Measurements from ENCODE around the gene ASB8. TPM values are rescaled to one million over a fixed set of nuclear protein-coding genes. Genes with fewer than 3 reads are reported as not detected.
A peak's percentile ranks its signal among the peaks of the same experiment; 100 is the strongest.
"Not testable (repeated sequence)": the region's sequence is repeated elsewhere in the genome, so short reads cannot be mapped to it uniquely, and the experiment has no call there.

ASB8 gene
- total RNA-seq, 1 experiment from 2014 or later = 21.2 TPM

DNA sequence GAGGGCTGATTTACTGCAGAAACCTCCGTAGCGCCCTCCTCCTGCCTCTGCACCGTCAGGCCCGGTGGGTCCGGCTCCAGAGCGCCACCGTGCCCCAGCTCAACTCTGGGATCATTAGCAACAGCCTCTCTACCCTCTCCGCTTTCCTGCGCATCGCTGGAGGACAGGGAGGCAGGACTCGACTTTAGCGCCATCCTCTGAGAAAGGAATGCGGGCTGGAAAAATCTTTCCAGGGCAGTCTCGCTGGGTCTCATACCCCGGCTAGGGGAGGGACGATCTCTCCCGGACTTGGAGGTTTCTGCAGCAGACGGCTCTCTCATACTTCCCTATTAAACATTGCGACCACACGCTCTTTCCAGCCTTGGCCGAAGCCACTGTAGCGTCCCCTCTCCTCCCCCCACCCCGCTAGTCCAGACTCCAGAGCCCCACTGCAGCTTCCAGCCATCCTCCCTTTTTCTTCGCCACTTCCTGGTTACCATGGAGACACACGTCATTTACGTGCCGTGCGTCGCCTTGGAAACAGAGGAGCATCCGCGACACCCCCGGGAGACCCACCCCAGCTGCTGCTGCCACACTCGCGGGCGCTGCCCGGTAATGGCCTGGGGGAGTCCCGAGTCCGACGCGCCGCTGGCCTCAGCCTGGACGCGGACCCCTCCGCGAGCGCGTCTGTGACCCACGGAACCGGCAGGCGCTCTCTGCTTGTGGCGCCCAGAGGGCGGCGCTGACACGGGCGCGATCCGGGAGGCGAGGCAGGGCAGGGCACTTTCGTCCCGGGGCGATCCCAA, 26.0 kb upstream of the ASB8 start, which contains the start of gene CCDC184:
TSS of gene CCDC184 (plus strand) at position 554 of the 785 bp plus-strand sequence. CDS start 479 bp downstream, outside the sequence.
- DNase-seq (ENCODE audit: low read depth) = peak; percentile 79

DNA sequence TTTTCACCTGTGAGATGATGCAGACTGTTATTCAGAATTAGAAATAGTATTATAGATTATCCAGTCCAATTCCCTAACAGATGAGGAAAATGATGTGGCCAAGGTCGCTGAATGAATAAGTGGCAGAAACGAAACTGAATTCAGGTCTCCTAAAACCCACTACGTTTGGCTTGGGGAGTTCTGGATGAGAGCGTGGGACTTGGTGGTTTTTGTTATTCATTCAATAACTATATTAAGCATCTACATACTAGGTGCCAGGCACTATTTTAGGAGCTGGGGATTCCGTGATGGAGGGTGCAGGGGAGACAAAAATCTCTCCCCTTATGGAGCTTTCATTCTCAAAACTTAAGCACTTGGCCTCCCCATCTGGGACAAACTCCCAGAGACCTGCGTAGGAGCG, 25.3 kb upstream of the ASB8 start:
- no peak for DNase-seq (ENCODE audit: low read depth)

DNA sequence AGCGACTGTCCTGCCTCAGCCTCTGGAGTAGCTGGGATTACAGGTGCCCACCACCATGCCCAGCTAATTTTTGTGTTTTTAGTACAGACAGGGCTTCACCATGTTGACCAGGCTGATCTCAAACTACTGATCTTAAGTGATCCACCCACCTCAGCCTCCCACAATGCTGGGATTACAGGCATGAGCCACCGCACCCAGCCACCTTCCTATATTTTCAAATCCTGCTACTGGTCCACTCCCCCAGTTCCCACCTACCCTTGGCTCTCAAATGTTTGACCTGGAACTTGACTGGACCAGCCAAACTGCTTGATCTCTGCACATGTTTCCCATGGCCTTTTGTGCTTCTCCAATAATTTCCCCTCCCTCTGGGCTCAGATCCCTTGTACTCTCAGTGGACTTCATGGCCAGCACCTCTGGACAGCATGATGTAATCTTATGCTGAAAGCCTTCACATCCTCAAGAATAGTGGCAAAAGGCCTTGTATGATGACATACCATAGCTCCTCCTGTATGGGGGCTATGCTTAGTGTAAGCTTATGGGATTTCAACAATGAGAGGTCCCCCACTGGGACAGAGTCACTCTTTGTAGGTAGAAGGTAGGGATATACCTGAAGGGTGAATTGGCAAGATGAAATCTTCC, 23.7 kb upstream of the ASB8 start:
- DNase-seq (ENCODE audit: low read depth) = no peak

DNA sequence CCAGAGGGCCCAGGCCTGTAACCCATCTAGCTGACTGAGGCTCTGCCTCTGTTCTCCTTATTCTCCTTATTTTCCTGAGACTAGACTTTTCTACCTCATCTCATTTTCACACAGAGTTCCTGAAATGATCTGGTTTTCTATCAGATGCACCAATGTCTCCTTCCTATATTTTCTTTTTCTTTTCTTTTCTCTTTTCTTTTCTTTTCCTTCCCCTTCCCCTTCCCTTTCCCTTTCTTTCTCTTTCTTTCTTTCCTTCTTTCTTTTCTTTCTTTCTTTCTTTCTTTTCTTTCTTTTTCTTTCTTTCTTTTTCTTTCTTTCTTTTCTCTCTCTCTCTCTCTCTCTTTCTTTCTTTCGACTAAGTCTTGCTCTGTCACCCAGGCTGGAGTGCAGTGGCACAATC, 23.1 kb upstream of the ASB8 start:
- DNase-seq (ENCODE audit: low read depth) = no peak

DNA sequence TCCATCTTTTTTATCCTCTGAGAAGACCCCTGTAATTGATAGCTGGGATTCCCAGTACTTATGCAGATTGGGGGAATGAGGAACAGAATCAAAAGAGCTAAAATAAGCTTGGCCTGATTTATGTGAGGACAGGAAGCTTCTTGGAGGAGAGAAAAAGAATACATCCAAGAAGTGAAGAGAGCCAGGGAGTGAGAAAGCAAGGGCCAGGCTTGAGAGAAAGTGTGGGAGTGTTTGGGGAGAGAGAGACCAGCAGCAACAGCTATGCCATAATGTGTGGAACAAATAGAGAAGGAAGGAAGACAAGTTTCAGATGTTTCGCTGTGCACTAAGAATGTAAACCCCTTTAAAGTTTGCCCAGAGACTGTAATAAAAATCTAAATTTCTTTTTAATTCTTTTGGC, 22.2 kb upstream of the ASB8 start:
- DNase-seq (ENCODE audit: low read depth) = no peak

DNA sequence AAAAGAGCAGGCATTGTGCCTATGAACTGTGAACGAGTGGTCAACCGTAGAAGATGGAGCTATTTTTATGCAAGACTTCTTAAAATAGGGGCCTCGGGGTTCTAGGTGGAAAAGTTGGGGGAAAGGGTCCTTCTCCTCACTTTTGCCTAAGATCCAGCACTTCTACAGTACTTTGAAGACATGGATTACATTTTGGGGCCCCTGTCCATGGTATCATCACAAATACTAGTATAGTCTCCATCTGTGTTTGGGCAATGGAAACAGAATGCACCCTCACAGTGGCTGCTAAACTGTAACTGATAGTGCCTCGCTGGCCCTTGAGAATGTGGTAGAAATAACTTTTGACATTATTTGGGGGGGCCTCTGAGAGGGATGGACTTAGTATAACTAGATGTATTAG, 20.7 kb upstream of the ASB8 start:
- no peak for DNase-seq (ENCODE audit: low read depth)

DNA sequence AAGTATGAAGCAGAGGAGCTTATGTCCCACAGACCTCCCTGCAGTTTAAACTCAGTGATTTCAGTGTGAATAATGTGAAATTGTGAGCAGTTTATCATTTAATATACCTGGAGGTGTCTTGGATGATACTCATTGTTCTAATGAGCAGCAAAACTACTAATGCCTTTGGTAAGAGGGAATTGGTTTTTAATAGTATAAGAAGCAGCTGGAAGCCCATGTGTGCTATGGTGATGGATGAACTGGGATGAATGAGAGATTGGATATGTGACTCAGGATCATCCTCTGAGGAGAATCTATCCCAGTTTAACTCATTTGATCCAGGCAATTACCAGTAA, 19.1 kb upstream of the ASB8 start:
- DNase-seq (ENCODE audit: low read depth) = no peak

DNA sequence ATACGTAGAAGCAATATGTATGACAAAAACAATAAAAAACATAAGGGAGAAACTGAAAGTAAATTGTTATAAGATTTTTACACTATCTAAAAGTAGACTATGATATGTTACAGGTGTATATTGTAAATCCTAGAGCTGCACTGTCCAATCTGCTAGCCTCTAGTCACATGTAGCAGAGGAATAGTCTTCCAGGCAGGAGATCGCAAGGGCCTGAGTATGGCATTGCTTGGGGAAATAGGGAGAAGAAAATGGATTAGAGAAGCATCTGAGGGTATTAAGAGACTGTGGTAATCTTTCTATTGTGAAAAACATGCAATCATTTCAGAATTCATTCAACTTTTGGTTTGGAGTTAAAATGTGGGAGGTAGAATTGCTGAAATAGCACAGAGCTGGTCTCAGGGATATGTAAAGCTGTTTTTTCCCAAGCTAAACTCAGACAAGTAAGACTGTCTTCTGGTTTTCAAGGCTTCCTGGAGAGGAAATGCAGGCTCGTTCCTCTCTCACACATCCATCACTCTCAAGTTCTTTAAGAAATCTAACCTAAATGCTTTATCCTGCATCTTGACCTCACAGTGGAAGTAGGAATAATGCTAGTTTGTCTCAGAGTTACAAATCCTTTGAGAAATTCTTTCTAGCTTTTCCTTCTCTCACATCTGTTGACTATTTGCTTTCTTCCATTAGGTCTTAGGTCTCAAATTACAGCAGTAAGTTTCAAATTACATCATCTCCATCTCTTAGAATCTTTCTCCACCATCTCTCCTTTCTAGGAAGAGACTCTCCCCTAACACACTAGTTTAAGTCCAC, 18.5 kb upstream of the ASB8 start:
- no peak for DNase-seq (ENCODE audit: low read depth)

DNA sequence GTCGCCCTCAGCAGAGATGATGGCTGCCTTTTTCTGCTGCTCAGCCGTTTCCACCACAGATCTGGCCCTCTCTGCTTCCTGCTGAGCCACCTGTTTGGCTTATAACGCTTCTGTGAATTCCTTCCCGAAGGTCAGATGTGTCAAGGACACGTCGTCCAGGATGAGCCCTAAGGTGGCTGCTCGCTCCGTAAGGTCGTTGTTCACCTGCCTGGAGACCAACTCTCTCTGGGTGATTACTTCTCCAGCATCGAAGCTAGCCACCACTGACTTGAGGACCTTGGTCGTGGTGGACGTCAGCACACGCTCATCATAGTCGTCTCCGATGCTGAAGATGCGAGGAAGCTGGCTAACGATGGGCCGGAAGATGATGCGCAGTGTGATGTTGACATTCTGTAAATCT, 11.7 kb upstream of the ASB8 start:
- DNase-seq (ENCODE audit: low read depth) = no peak

DNA sequence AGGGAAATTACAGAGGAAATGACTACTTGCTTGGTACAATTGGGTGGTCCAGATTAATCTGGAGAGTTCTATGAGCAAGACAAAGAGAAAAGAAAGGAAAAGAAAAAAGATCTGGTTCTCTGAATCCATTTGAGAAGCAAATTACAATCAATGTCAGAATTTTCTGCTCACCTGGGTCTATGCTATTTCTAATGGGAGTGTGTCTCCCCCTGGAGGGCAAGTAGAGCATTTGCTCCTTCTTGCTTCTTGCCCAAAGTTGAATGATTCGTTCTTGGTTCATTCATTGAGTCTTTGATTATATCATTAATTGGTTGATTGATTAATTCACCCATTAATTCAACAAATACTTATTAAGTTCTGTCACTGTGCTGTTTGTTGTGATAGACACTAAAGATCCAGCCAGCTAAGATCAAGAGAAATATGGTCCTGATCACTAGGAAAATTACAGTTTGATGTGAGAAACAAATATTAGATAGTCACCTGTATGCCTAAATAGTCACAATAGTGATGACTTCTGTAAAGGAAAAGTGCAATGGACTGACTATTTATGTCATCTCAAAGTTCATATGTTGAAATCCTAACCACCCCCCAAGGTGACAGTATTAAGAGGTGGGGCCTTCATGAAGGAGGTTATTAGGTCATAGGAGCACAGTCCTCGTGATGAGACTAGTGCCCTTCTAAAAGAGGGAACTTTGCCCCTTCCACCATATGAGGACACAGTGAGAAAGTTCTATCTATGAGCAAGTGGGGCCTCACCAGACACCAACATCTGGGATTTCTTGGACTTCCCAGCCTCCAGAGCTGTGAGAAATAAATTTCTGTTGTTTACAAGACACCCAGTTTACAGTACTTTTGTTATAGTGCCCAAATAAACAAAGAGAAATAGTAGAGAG, 8.0 kb upstream of the ASB8 start:
- DNase-seq (ENCODE audit: low read depth) = peak; percentile 48

DNA sequence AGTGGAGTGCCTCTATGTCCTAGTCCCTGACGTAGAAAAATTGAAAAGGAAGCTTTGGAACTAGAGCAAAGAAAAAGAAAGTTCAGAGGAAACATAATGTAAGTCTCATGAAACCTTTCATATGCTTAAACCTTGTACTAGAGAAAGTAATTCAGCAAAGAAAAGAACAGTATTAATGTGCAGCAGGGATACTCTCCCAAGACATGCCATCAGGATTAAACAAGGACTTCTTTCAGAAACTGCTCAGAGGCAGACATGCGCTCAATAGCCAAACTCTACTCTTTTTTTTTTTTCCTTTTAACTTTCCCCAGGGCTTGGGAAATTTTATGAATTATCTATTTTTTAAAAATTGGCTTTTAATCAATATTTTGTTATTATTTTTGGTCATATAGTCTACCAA, 7.1 kb upstream of the ASB8 start:
- no peak for DNase-seq (ENCODE audit: low read depth)

DNA sequence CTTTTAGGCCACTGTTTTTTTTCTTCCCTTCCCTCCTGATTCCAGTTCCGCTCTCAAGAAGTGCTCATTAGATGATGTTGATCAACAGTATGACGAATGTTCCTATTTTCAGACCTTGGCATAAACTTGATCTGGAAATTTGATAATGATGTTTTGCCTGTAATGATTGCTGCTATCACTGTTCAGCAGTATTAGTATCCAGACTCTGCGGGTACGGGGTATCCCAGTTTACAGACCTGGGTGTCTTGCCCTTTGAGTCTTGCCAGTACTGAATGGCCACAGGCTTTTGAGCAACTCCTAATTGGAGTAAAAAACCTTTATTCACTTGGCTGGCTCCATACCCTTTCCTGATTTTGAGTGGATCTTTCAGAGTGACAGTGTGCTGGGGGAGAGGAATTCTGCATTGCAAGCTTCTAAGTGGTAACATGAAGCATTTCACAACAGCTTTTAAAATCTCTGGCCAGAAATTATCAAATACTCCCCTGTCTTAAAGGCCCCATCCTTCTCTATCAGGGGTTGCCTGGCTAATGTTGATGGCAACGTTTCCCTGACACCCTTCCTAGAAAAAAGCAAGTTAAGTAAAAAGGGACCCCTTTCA, 5.9 kb upstream of the ASB8 start:
- DNase-seq (ENCODE audit: low read depth) = no peak

DNA sequence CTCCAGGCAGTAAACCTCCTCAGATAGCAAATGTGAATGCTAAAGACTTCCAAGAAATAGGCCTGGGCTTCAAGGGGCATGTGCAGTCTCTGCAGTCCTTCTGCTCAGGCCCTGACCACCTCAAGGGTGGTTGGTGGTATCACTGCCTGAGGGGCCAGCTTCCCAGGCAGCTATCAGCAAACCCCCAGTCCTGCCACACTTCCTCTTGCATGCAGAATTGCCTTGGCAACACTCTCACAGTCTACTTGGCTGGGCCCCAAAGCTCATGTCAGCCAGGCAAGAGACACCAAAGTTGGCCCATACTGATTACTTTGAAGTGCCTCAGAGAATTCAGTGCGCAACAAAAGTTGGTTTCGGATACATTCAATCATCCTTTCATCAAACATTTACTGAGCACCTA, 3.5 kb upstream of the ASB8 start:
- DNase-seq (ENCODE audit: low read depth) = no peak

DNA sequence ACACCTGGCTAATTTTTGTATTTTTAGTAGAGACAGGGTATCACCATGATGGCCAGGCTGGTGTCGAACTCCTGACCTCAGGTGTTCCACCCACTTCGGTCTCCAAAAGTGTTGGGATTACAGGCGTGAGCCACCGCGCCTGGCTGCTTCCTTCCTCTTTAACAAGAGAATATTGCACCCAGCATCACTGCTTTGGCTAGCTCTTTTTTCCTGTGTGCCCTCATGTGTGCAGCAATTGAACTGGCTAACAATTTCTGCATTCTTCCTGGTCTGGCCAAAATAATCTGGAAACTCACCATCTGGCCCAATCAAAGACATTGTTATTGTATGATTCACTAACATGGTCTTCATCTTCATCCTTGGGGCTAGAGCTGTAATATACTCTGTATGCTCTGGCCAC, 2.7 kb upstream of the ASB8 start:
- DNase-seq (ENCODE audit: low read depth) = no peak

DNA sequence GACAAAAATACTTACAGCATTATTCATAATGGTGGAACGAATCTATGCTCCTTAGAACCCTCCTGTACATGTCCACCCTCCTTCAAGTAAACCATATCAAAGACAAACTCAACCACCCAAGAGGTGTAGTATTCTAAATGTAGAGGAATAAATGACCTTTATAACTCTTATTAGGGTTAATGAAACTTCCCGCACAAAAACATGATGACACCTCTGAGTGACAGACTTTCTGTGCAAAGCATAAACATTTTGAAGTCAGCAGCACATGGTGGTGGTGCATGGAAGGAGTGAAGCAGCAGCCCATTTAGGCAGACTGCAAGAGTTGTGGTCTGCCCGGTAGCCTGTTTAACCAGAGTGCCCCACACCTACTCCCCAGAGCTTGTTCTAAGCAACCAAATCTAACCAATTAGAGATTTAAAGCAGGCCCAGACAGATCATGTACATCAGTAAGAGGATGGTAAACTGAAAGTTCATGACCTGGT, 615 bp upstream of the ASB8 start:
- DNase-seq (ENCODE audit: low read depth) = no peak

DNA sequence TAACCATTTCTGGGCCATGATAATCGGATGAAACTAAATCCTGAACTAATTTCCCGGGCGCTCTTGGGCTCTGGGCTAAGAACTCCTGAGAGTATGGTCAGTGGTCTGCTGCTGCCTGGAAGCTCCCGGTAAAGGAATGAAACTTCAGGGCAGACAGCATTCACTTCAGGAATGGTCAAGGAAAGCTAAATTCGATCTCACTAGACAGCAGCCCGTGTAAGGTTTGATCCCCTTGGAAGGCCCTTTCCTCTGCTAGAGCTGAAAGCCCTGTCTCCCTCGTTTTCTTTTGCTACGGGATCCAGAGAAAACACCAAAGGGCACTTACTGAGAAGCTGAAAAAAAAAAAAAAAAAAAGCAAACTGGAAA, 680 bp downstream of the ASB8 start:
- no peak for DNase-seq (ENCODE audit: low read depth)

DNA sequence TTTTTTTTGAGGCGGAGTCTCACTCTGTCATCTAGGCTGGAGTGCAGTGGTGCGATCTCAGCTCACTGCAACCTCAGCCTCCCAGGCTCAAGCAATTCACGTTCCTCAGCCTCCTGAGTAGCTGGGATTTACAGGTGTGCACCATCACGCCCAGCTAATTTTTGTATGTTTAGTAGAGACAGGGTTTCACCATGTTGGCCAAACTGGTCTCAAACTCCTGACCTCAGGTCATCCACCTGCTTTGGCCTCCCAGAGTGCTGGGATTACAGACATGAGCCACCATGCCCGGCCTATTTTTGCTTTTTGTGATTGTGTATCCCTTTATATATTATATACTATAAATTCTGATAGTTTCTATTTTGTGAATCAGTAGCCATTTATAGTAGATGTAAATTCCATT, 1.5 kb downstream of the ASB8 start:
- not testable (repeated sequence) for DNase-seq (ENCODE audit: low read depth)

DNA sequence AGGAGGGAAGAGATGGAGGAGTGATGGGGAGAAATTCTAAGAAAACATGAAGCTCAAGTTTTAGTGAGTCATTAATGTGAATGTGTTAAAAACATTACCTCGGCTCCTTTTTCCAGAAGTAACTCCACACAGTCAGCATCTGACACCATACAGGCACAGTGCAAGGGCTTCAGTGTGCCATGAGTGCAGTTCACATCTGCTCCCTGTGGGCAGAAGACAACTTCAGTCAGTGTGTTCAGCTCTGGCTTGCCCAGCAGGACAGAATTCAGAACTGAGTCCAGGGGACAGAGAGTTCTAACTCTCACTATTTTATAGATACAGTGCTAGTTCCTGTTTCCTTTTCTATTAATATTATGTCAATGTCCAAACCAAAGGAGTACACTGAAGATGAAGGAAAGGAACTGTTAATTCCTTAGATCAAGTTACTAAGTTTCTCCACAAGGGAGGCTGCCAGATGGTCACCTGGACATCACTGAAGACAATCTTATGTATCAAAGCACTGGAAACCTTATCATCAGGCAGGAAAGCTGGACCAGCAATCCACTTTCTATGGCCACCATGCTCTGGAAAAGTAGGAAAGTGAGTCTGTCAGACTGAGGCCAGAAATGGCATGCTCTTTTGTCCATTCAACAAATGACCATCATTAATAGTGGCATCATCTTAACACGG, 6.1 kb downstream of the ASB8 start:
- no peak for DNase-seq (ENCODE audit: low read depth)

DNA sequence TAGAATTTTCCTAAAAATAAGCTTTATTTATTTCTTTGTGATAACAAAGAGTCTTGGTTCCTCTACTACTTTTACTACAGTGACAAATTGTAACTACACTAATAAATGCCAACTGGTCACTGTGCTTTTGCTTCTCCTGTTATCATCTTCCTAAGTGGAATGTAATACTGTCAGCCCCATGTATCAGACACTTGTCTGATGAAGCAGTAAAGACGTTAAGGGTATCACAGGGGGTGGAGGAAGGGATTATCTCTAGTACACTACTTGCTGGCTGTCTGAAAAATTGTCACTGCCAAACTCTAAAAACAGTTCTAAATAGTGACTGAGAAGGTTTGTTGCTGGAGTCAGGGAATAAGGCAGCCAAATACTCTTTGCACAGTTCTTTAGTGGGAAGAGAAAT, 11.3 kb downstream of the ASB8 start:
- DNase-seq (ENCODE audit: low read depth) = no peak

DNA sequence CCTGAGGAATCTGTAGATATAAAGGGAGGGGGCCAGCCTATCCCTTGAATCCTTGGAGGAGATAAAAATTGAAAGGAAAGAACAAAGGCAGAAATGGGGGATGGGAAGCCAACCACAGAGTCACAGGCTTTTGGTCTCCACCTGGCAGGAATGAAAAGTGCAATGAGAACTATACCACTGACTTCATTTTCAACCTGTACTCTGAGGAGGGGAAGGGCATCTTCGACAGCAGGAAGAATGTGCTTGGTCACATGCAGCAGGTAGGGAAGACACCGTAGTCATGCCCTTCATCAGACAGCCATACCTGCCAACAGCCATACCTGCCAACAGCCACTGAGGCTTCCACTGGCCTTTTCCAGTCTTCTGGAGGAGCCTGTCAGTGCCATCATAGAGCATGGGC, 13.4 kb downstream of the ASB8 start:
- no peak for DNase-seq (ENCODE audit: low read depth)

All from Daoy (cell line).